HG02763 (cell line): ENCODE data around the gene NDUFA11.

ENCODE experiments used
- ATAC-seq: cut with Tn5 transposase; IDR thresholded peaks from one replicate; pipeline ENCODE4 v1.9.1; 2021; ENCODE audit warnings: mild to moderate bottlenecking, moderate library complexity; ENCODE audit not compliant: unreplicated experiment

NDUFA11 gene

DNA sequence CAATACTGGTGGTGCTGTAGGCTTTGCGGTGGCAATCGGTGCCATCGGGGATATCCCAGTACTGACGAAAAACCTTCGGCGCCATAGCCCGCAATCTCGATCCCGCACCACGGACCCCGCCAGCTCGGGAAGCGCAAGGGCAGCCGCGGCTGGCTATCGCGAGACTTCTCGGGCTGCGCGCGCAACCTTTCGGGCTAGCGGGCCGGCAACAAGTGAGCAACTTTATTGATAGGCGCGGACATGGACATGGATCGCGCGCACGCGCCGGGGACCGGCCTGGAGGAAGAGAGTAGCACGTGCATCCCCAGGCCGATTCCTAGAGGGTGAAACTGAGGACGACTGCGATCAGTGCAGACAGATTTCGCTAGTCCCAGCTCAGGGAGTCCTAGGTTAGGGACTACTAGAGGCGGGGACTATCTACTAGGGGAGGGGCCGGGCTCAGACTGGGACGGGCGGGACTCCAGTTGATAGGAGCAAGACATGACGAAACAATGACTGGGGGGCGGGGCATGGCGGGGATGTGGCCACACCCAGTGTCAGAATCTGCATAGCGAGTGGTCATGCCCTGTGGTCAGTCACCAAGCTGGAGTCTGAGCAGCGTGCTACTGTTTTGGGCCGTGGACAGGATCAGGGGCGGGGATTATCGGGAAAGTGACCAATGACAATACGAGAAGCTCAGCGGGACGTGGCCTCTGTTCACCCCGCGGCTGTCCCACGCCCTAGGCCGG lies at the start of gene NDUFA11:
TSS of gene NDUFA11 (minus strand) at position 167 of the 728 bp plus-strand sequence. CDS start at position 85, 82 bp downstream.
- ATAC-seq: peak; percentile 33

DNA sequence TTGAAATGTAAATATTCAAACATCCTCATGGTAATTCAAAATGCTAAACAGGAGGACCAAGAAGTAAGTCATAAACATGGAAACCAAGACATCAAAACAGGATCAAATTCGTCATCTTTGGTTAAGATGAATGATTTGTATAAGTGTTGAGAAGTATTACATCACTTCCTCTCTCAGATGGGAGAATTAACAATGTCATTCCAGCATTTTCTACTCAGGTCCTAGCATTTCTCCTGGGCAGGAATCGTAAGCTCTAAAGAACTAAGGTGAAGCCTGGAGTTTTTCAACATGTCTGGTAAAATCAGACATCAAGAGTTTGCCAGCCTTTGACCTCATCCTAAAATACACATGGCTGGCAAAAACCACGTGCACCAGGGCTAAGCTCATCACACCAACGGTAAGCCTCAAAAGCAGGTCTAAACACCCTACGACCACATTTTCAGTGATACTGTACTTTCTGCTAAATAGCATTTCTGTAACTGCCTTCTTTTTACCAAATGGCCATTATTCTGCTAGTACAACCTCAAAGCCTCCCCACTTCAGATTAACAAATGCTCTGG lies 49.5 kb upstream of the NDUFA11 start:
- ATAC-seq: no peak

DNA sequence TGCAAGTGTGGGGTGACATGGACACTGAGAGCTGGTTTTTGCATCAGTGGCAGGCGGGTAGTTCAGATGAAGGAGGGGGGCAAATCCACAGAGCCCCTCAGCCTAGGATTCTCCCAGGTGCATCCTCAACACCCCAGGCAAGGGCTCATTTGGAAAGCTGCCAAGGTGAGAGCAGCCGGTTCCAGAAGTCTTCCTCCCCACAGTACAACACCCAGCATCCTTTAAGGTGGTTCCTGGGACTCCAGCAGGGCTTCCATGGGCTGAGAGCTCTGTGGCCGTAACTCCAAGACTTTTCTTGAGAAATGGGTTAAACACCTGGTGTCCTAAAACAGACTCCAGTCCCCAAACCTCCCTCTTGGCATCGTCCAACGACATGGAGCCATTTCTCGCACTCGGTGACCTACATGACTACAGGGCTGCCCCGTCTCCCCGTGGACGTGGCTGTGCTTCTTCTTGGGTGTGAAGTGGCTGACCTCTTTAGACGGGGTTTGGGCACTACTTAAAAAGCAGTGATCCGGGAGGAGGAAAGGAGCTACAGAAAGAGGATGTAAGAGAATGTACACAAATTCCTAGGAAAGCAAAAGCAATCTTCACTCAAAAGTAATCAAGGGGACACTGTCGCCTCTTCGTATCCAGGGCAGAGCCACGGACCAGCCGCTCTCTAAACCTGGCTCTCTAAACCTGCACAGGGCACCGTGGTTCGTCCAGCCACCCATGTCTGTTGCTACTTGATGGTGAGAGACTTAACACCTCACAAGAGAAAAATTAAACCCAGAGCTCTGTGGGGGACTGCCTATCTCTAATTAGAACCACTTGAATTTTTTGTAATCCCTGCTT lies 48.8 kb upstream of the NDUFA11 start:
- no peak for ATAC-seq

DNA sequence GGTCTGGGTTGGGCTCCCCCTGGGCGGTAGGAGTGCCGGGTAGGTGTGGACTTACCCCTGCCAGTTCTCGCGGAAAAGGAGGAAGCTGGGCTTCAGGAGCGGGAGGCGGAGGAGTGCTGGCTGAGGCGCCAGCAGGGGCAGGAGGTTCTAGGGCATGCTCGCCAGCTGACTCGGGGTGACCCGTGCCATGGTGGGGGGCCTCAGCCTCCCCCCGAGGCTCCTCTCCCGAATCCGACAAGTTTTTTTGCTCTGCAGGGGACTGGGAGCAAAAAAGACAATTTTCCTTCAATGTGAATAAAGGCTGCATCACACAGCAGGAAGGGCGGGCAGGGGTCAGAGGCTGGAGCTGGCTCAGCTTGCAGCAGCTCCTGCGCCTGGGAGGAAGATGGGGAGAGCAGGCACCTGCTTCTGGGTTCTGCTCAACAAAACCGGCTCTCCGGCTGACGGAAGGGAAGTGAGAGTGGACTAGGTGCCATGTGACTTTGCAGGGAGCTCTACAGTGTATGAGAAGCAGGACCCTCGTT lies 47.8 kb upstream of the NDUFA11 start:
- ATAC-seq: no peak

DNA sequence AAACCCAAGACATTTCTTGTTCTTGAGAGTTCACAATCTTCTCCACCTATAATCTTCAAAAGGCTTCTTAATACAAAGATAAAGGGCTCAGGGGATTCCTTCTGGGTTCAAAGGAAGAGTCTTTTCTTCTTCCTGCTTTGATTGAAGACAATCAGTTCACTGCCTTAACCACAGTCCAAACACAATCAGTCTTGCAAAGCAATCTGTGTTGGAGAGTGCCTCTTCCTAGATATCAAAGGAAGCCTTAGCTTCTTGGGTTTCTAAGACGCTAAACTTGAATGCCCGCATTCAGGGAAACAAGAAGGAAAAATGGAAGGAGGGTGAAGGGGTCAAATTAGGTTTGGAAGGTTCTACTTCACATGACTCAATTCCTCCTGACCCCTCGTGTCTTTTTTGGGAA lies 47.2 kb upstream of the NDUFA11 start:
- no peak for ATAC-seq

DNA sequence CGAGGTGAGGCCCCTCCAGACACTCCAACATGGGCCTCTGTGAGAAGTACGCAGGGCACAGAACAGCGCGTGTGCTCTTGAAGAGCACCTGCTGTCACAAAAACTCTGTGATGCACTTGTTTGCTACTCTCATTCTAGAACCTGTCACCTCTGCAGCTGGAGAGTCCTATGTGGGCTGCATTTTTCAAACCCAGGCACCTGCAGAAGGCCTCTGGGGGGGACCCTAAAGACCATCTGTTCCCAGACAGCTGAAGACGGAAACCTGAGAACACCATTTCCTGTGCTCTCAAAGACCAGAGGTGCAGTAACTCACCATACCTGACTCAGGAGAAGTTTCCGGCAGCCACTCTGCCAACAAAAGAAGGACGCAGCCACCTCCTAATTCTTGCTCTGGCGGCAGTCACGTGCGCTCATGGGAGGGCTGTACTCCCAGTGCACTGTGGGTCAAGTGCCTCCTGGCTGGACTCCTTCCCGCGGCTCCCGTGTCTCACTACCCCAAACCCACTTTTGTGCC lies 46.3 kb upstream of the NDUFA11 start:
- no peak for ATAC-seq

DNA sequence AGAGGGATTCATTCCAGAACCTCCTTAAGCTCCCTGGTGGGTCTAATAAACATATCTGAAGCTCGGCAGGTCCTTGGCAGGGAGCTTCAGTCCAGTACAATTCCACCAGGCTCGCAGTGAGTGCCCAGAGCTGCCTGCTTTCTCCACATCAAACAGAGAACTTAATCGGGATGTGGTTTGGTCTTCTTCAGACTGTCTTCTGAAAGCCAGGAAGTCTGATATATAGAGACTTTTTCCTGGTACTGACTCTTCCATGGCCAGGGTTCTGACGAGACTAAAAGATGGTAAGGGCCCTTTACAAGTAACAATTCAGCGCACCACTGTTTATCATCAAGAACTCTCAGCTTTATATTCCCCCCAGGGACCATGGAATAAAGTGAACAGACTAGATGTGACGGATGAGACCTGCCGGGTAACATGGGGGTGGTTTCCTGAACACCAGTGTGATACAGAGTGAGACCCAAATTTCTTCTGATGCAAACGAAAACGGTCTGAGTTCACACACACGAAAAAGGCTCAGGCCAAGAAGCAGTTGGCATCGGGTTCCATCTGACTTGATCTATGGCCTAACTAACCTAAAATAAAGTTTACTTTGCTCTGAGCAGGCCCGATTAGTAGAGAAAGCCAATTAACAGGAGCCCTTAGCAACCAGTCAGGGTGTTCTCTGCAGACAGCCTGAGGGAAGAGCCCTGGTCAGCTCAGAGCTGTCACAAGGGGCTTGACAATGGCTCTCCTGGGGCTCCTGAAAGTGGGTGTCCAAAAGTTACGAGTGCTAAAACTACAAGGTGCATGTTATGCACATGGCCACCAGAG lies 45.4 kb upstream of the NDUFA11 start:
- no peak for ATAC-seq

DNA sequence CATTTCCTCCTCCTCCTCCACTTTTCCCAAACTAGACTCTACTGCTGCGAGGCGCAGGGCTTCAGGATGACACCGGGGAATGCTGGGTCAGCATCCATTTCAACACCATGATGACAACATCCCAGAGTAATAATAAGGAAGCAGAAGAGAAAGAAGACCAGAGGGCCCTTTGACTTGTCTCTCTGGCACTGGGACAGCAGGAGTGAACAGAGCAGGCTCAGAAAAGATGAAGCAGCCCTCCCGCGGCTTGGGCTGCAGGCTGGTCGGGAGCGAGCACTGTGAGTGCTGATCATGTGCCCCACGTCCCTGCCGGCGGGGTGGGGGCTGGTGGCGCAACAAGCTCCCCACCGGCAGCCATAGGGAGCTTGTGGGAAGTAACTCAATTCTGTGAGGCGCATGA lies 43.8 kb upstream of the NDUFA11 start:
- no peak for ATAC-seq

DNA sequence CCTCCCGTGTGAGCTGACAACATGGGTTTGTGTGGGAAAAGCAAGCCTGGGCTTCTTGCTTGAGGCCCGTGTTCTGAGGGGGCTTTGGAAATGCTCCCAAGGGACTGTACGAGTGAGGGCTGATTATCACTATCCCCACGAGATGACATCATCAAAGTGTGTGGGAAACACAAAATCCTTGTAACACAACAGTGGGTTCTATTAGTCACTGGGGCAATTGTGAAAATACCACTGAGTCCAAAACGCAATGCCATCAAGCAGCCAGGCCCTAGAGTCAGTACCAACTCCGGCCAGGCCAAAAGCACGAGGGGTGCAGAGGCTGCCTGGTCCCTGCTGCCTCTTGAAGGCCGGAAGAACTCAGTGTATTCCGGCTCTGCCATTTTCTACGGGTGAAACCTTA lies 40.0 kb upstream of the NDUFA11 start:
- ATAC-seq: no peak

DNA sequence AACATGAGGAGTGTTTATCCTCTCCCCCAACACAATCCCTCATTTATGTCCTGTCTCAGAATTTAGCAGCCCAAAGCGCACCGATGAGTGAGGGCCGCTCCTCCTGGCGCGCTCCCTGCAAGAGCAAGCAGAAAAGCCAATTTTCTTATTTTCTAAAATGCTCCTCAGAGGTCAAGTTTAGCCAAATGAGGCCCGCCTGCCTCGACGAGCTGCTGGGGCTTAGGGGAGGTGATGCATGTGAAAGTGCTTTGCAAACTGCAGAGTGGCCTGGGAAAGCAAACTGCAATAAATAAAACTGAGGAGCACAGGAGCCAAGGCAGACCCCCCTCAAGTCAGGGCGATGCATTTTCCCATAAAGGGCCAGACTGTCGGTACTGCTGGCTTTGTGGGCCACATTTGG lies 39.5 kb upstream of the NDUFA11 start:
- ATAC-seq: no peak

DNA sequence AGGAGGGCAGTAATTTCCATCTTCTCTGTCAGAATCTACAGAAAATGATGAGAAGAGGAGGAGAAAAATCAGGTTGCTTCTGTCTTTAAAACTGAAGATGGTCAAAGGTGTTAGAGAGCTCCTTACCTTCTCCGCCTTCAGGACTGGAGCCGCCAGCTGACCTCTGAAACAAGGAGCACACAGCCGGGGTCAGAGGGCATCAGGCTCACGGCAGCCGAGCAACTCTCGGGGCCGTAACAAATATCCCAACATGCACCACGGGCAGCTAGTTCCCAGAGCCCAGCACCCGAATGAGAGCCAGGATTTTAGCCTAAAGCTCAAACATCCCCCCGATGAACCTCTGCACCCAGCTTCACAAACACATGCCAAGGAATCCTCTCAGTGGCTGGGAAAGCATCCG lies 38.1 kb upstream of the NDUFA11 start:
- no peak for ATAC-seq

DNA sequence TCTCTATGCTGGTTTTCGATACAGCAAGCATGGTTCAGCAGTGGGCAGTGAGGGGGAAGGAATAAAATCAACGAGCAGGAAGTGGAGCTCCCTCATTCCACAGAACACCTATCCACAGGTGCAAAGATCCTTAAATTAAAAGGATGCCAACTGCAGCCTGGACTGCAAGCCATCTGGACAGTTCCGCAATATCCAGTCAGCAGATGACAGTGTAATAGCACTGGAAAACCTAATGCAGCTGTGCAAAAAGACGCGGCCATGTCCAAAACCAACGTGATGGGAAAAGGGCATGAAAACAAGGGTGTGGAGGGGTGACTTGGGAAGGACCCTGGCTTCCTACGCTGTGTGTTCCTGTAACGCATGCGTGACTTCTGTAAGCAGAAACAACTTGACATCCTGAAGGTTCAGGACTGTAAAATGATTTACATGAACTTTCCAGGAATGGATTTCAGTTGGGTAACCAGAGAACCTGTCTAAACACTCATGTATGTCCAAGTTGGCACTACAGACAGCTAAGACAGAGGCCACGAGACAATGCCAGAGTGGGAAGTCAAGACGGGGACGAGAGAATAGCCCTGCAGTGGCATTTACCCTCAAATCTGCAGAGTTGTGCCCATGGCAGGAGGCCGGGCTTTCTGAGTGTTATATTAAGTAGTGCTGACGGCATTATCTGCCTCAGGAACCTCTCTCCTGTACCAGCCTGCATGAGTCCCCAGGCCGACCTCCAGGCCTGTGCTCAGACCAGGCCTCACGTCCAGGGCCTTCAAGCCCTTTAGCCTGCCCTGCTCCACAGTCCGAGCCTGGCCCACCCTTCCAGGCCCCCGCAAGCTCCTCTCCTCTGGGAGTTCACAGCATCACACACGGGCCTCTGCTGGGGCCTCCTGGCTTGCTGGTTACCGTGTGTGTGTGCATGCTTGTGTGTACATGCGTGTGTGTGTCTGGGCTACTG lies 36.9 kb upstream of the NDUFA11 start:
- ATAC-seq: no peak

DNA sequence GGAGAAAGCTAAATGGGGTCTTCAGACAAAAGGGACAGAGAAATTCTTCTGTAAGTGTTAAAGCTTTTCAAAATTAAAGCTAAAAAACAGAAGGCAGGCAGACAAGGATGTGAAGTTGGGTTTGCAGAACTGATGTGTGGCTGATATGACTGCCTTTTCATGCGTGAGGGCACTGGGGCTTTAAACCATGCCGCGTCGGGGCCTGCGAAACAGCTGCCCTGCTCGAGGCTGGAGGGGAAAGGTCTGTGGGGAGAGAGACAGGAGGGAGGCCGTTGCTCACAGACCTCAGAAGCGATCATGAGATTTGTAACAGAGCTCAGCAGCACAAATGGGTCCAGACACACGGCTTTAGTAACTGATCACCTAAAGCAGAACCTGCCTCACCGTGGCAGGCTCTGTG lies 34.0 kb upstream of the NDUFA11 start:
- no peak for ATAC-seq

DNA sequence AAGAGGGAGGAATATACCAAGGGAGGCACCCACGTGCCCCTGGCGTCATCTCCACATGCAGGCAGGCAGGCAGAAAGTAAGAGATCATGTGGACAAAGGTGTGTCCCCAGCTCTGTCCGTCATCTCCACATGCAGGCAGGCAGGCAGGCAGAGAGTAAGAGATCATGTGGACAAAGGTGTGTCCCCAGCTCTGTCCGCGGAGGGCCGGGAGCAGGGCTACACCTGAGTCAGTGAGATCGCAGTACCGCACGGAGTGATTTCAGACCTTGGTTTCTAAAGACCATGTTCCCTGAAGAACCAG lies 32.7 kb upstream of the NDUFA11 start:
- ATAC-seq: no peak

DNA sequence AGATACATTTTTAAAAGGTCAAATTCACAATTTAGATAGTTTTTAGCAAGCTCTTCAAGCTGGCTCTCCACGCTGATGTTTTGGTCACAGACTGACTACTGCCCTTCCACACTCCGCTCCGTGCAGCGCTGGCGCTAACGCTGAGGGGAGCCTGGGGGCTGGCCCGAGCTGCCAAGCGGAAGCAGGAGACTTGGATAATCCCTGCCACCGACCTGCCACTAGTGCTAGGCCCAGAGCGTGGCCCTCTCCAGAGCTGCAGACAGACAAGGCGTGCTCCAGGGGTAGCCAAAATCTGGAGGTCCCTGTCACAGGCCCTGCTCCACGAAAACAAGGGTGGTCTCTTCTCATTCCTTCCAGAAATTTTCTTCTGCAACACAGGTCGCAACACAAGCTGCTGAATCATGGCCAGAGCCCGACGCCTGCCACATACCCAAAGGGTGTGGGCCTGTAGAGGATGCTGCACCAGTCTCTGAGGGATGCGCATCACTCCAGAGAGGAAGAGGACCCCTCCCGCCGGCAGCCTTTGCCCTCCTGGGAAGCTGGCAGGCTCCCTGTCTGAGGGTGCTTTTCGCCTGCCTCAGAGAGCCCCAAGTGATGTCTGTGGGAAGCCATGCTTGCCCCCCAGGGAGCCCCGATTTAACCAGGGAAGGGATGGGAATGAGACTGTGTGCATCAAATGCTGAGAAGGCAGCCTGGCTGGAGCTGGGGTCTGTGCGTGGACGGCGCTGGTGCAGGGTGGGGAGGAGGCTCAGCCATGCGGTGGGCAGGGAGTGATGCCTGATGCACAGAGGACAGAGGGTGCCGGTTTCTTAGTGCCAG lies 32.1 kb upstream of the NDUFA11 start:
- no peak for ATAC-seq

DNA sequence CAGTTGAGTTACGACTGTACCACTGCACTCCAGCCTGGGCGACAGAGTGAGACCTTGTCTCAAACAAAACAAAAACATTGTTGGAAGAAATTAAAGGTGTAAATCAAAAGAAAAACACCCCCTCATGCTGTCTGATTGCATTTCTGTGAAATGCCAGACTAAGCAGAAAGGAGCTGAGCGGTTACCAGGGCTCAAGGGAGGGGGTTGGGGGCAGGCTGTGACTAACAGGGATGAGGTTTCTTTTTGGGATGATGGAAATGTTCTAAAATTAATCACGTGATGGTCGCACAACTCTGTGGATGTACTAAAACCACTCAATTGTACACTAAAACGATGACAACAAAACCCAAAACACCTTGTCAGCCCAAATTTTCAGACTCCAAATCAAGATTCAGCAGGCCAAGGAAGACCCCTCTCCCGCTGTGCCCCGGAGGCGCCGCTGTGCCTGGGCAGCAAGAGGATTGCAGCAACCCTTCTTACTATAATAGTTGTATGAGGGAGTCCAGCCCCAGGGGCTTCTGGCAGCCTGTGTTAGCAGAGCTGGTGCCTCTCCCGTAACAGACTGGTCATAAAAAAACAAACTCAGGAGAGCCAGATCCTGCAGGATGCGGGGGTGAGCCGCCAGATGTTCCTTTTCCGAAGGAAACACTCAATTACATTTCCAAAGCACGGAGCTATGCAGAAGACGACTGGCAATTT lies 31.3 kb upstream of the NDUFA11 start:
- ATAC-seq: no peak

DNA sequence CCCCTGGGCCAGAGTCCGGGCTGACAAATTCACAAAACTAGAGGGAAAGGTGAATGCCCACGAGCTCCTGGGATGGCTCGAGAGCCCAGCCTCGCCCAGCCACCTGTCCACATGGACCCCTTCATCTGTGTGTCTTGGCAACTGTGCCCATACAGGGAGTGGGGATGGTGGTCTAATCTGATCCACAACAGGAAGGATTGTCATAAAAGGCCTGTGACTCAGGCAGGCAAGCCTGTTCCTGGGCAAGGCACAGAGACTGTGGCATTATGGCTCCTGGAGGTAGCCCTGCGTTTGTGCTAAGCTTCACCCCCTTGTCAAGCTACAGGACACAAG lies 30.4 kb upstream of the NDUFA11 start:
- no peak for ATAC-seq

DNA sequence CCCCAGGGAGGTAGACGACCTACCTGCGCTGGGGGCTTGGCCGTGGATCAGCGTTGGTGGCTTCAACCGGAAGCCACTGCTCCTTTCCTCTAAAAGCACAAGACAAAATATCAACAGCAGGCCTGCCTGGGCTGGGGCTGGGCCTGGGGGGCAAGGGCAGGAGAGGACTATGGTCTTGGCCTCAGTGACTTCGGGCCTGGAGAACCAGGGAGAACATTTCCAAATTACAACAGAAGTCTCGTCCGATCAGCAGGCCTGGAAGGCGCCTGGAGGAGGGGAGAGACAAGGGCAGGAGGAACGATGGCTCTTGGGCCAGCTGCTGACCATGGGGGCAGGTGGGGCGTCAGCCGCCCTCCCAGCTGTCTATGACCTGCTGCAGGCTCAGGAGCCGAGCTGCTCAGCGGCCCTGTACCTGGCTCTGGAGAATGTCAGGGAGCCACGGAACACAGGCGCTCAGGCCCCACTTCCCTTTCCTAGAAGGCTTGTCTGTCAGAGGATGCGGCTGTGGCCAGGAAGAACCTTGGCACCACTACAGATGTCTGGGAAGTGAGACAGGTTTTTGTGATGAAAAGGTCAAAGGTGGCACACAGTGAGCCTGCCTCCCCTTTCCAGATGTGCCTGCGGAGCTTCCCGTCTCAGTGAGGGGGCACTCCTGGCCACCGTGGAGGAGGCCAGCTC lies 29.9 kb upstream of the NDUFA11 start:
- ATAC-seq: no peak
